Left lung (tissue), 10 donors: ENCODE data around the gene LRFN2. TPM values are rescaled to one million over a fixed set of nuclear protein-coding genes. Genes with fewer than 3 reads are reported as not detected.
A peak's percentile ranks its signal among the peaks of the same experiment; 100 is the strongest.

Experiments used
- ATAC-seq: fragments of 200-7000 bp; cut with Tn5 transposase; one replicate; pipeline ENCODE4 v1.9.1; 2020; ENCODE audit warnings: moderate library complexity
- DNase-seq, 4 donors: peaks; one replicate each; pipeline ENCODE4 v3.0.0-alpha.2; 2013 to 2020
- H3K27ac ChIP-seq, 2 donors: fragments of 200-600 bp; sonication (generic) in 1 of 2; one replicate each; pipeline versions ENCODE4 v1.5.0 to v1.8.0; 2020 to 2021
- H3K27me3 ChIP-seq, 2 donors: fragments of 200-600 bp; sonication (generic) in 1 of 2; one replicate each; pipeline versions ENCODE4 v1.5.0 to v1.8.0; 2020 to 2021
- H3K36me3 ChIP-seq, 2 donors: fragments of 200-600 bp; sonication (generic) in 1 of 2; one replicate each; pipeline versions ENCODE4 v1.5.0 to v1.8.0; 2020 to 2021
- H3K4me1 ChIP-seq, 2 donors: fragments of 200-600 bp; one replicate each; pipeline ENCODE4 v1.8.0; 2021
- H3K4me3 ChIP-seq, 2 donors: fragments of 200-600 bp; sonication (generic) in 1 of 2; one replicate each; pipeline versions ENCODE4 v1.5.0 to v1.8.0; 2020 to 2021; ENCODE audit warnings: mild to moderate bottlenecking in 1 of 2
- H3K9me3 ChIP-seq, 2 donors: fragments of 200-600 bp; sonication (generic) in 1 of 2; one replicate each; pipeline versions ENCODE4 v1.5.0 to v1.8.0; 2020 to 2021
- intact Hi-C, 2 donors: fragments of 100-400 bp; cut with DNase I; formaldehyde crosslinking; loops; one replicate each; pipeline versions ENCODE4 v1.11.2 to v1.14.2; 2022
- polyA plus RNA-seq, 6 donors: library from polyadenylated mRNA; unstranded; fragments of 120-200 nt; gene quantifications; one replicate each; pipeline ENCODE4 v1.2.1, GENCODE V29; 2013; ENCODE audit not compliant: insufficient read length in 6 of 6
- total RNA-seq, 2 donors: library from RNA; stranded (reverse); fragmentation: NEBNext Ultra II Directional; extraction: Animal tissue kit (Norgen Biotek cat#: 25700); gene quantifications; one replicate each; pipeline ENCODE4 v1.2.1, GENCODE V29; 2021
- TF ChIP-seq, protein P1 (sequence below), 2 donors: fragments of 200-600 bp; sonication (generic) in 1 of 2; IDR thresholded peaks; one replicate each; pipeline versions ENCODE4 v1.5.0 to v1.8.0; 2021; ENCODE audit warnings: antibody characterized with exemption in 2 of 2
- donor health status: DM: no; HTN: yes; CAD: no.
- donor health status: DM: no; HTN: no; CAD: no.

Gene LRFN2
- total and polyA plus RNA-seq, 8 donors: 0.05 to 0.18 (median 0.11) TPM; not detected in 2

DNA sequence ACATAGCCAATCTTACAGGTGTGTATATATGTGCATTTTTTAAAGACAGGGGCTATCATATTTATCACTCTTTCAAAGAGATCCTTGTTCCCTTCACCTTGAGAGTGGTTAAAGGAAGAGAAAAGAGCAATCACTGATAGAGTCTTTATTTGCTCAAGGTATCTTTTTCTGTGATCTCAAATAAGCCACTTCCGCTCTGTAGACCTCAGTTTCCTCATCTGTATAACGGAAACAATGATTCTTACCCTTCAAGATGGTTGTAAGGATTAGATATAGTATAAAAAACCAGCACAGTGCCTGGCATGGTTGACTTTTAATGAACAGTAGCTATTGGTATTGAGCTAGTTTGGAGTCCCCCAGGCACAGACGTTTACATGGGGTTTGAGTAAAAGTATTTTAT, 10.1 kb upstream of the LRFN2 start:
- no peaks in the 10 kb centered on the region for H3K4me1 ChIP-seq
- no peaks in the 10 kb centered on the region for H3K36me3 ChIP-seq
- intact Hi-C loops: no loop called here
- DNase-seq: no peak
- TF ChIP-seq, protein P1, sequence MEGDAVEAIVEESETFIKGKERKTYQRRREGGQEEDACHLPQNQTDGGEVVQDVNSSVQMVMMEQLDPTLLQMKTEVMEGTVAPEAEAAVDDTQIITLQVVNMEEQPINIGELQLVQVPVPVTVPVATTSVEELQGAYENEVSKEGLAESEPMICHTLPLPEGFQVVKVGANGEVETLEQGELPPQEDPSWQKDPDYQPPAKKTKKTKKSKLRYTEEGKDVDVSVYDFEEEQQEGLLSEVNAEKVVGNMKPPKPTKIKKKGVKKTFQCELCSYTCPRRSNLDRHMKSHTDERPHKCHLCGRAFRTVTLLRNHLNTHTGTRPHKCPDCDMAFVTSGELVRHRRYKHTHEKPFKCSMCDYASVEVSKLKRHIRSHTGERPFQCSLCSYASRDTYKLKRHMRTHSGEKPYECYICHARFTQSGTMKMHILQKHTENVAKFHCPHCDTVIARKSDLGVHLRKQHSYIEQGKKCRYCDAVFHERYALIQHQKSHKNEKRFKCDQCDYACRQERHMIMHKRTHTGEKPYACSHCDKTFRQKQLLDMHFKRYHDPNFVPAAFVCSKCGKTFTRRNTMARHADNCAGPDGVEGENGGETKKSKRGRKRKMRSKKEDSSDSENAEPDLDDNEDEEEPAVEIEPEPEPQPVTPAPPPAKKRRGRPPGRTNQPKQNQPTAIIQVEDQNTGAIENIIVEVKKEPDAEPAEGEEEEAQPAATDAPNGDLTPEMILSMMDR (IDR thresholded peaks at IDR 0.05): no peak
- no peak overlapping the region for H3K27ac ChIP-seq
- no peaks in the 10 kb centered on the region for H3K9me3 ChIP-seq
- H3K4me3 ChIP-seq: no peak overlapping the region
- ATAC-seq: no peak
- H3K27me3 ChIP-seq: peaks cover 9 to 49% of the 10 kb centered on the region in 2 donors

DNA sequence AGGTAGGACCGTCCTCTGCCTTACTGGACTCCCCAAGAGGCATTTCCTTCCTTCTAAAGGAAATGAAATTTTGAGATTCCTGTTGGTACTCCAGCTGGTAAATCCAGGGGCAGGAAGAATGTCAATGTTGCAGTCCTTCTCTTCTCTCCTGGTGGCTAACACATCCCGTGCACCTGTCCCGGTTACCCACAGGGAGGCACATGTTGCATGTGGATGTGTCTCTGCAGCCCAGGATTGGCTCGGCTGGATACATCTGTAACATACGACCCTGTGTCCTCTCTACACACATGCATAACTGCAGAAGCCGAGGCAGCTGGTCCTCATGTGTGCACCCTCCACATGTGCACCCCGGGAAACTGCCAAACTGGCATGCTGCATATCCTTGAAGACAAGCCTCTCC, 1.3 kb upstream of the LRFN2 start:
- Histone ChIP-seq H3K4me3 (no peak overlapping the region), H3K36me3 (no peaks in the 10 kb centered on the region), H3K9me3 (no peaks in the 10 kb centered on the region), H3K4me1 (peaks cover 7 to 18% of the 10 kb centered on the region in 2 donors), H3K27me3 (peaks cover 18 to 82% of the 10 kb centered on the region in 2 donors), H3K27ac (no peak overlapping the region)
- ATAC-seq: no peak
- TF ChIP-seq, protein P1 (IDR thresholded peaks at IDR 0.05): no peak
- no peak for DNase-seq
- intact Hi-C loops: no loop called here

DNA sequence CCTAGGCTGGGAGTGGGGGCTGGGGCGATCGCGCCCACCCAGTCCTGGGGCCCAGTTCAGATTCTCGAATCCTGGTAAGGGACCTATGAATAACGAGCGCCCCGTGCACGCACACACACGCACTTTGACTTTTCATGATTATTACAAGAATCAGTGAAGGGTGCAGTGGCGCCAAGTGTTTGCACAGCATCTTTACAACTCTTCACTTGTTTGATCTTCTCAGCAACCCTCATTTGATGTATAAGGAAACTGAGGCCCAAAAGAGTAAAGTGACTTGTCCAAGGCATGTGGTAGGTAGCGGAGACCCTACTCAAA, 863 bp upstream of the LRFN2 start:
- TF ChIP-seq, protein P1 (IDR thresholded peaks at IDR 0.05): no peak
- Histone ChIP-seq H3K4me3 (peak overlapping the region in 1 of 2 donors; percentile 29), H3K4me1 (peaks cover 7 to 18% of the 10 kb centered on the region in 2 donors), H3K36me3 (no peaks in the 10 kb centered on the region), H3K27me3 (peaks cover 18 to 87% of the 10 kb centered on the region in 2 donors), H3K27ac (no peak overlapping the region), H3K9me3 (no peaks in the 10 kb centered on the region)
- intact Hi-C loops: no loop called here
- ATAC-seq (no peak), DNase-seq (no peak)

DNA sequence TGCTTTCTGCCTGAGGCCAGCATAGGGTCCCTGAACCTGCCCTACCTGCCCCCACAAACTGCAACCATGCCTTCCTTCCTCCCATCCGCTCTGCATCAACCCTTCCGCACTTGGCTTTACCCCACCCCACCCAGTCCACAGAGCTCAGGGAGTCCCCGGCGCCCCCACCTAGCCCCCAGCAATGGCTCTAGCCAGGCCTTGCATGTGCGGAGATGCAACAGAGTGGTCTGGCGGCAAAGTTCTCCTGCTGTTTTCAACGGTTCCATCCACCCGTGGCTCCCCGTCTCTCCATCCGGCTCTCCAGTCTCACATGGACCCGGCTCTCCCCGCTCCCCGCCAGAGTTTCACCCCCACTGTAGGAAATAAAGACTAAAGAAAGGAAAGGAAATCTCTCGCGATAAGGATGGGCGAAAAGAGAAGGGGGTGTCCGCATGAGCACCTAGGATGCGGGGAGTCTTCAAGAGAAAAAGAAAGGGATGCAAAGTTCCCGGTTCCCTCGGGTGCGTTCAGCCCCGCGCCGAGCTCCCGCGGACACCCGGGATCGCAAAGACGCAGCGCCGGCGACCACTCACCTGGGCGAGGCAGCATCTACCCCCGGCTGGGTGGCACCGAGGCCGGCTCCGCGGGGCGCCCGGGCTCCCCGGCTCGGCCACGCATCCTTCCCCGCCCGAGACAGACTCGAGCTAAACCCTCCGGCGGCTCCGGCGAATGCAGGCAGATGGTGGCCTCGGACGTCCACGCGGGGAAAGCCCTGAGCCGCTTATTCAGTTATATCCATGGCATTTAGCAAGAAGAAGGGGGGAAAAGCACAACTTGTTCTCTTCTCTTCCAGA, 579 bp downstream of the LRFN2 start:
- Histone ChIP-seq H3K36me3 (no peaks in the 10 kb centered on the region), H3K27me3 (peaks cover 18 to 95% of the 10 kb centered on the region in 2 donors), H3K27ac (no peak overlapping the region), H3K9me3 (no peaks in the 10 kb centered on the region), H3K4me3 (peak overlapping the region; percentile 3 to 29), H3K4me1 (peaks cover 7 to 18% of the 10 kb centered on the region in 2 donors)
- TF ChIP-seq, protein P1 (IDR thresholded peaks at IDR 0.05): no peak
- intact Hi-C loops: no loop called here
- DNase-seq: peak in 1 of 4 donors; percentile 10
- ATAC-seq: no peak

DNA sequence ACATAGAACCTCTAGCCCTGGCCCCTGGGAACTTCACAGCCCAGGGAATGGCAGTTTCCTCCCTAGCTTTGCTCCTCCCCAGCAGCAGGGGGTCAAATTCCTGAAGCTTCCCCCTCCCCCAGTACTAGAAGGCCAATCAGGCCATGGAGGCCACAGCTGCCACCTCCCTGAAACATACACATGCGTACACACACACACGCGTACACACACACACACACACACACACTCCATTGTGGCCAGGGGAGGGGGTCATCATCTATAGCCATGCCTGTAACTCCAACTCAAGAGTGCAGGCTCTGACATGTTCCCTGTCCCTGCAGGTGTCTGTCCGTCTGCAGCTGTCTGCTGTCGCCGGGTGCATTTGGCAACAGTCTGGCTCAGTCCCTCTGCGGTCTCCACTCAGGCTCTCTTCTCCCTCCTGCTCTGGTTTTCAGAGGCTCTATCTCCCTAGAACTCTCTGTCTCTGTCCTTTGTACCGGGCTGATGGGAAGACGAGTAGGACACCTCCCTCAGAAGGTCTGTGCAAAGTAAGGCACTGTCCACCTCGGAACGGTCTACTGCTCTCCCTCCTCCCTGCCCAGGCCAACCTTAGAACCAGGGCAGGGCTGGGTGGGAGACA, 1.4 kb downstream of the LRFN2 start:
- no peaks in the 10 kb centered on the region for H3K36me3 ChIP-seq
- DNase-seq (no peak), ATAC-seq (no peak)
- no peak overlapping the region for H3K4me3 ChIP-seq
- peaks cover 18 to 86% of the 10 kb centered on the region in 2 donors for H3K27me3 ChIP-seq
- H3K4me1 ChIP-seq: peaks cover 7 to 18% of the 10 kb centered on the region in 2 donors
- no peak overlapping the region for H3K27ac ChIP-seq
- intact Hi-C loops: no loop called here
- TF ChIP-seq, protein P1 (IDR thresholded peaks at IDR 0.05): no peak
- H3K9me3 ChIP-seq: no peaks in the 10 kb centered on the region
